Anterior cingulate cortex (tissue), 58 donors: ENCODE data around the gene NAPG.
"Not testable (repeated sequence)": the region's sequence is repeated elsewhere in the genome, so short reads cannot be mapped to it uniquely, and the experiment has no call there.

Source experiments
- DNase-seq, 58 donors: peaks; one replicate each; lab custom pipeline; 2025; lab: John Stamatoyannopoulos, UW

Gene NAPG

GRCh38 chr18:10574412-10574811 is 48.6 kb downstream of the NAPG start:
- not testable (repeated sequence) for DNase-seq

- DNase-seq = not testable (repeated sequence)
These were observed 52.2 kb downstream of the NAPG start for GRCh38 chr18:10577842-10578572.

- DNase-seq = not testable (repeated sequence)
These were observed 52.7 kb downstream of the NAPG start for GRCh38 chr18:10578573-10578899.

GRCh38 chr18:10579079-10579867 is 53.4 kb downstream of the NAPG start:
- no peak for DNase-seq

GRCh38 chr18:10580215-10580614 is 54.4 kb downstream of the NAPG start:
- no peak for DNase-seq

- no peak for DNase-seq
These were observed 59.4 kb downstream of the NAPG start for GRCh38 chr18:10585260-10585659.

- DNase-seq = no peak
These were observed 63.1 kb downstream of the NAPG start for GRCh38 chr18:10588975-10589374.

- no peak for DNase-seq
These were observed 64.6 kb downstream of the NAPG start for GRCh38 chr18:10590412-10590811.

GRCh38 chr18:10591896-10592295 is 66.1 kb downstream of the NAPG start:
- DNase-seq = peak in 1 of 58 donors; percentile 1

- DNase-seq = not testable (repeated sequence)
These were observed 67.7 kb downstream of the NAPG start for GRCh38 chr18:10593366-10594022.

GRCh38 chr18:10595917-10596316 is 70.1 kb downstream of the NAPG start:
- DNase-seq = not testable (repeated sequence)

GRCh38 chr18:10597695-10598094 is 71.9 kb downstream of the NAPG start:
- DNase-seq = not testable (repeated sequence)

GRCh38 chr18:10600701-10601100 is 74.9 kb downstream of the NAPG start:
- DNase-seq = not testable (repeated sequence)
